GM18517 (cell line): ENCODE data around the gene CEP152.

Source experiments
- ATAC-seq: cut with Tn5 transposase; IDR thresholded peaks from one replicate; pipeline ENCODE4 v1.9.1; 2021; ENCODE audit warnings: mild to moderate bottlenecking, moderate library complexity; ENCODE audit not compliant: unreplicated experiment

CEP152 gene

DNA sequence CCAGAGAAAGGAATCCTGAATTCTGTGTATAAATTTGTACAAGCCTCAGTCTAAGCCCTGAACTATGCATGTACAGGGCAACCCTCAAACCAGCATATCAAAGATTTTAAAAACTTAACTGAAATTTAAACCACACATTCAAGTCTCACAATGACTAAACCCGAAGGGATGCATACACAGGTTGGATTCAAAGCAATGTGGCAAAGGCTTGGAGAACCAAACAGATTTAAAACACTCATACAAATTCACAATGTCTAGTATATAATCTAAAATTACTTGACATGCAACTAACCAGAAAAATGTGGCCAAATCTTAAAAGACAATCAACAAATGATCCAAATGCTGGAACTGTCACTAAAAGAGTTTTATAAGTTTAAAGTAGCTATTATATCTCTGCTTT, 36.4 kb downstream of the CEP152 start:
- ATAC-seq = no peak

DNA sequence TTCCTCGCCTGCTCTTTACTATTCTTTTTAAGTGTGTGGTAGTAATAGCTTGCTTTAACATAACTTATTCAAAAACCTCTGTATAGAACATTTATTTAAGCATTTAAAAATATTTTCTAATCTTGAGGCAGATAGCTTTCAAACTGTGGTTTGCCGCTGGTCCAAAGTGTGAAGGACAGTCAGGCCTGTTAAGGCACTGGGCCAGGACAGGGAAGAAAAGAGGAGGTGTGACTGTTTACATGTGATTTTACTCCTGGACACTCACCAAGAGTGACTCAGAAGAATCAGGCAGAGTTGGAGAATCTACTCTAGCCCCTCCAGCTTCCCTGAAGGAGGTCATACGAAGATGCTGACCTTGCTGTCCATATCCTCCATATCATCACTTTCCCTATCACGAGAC, 44.7 kb downstream of the CEP152 start:
- ATAC-seq = no peak

DNA sequence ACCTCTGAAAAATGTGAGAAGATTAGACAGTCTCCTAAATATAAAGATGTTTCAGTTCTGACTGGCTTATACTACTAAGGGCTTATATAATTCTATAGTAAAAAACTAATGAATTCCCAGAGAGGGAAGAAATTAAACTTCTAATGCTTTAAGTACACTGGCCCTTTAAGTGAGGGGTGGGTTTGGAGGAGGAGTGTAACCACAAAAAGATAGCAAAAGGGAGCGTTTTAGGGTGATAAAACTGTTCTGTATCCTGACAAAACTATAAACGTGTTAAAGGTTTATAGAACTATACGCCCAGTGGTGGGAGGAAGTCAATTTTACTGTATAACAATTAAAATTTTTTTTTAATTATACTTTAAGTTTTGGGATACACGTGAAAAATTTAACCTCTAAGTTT, 45.8 kb downstream of the CEP152 start:
- ATAC-seq = no peak

DNA sequence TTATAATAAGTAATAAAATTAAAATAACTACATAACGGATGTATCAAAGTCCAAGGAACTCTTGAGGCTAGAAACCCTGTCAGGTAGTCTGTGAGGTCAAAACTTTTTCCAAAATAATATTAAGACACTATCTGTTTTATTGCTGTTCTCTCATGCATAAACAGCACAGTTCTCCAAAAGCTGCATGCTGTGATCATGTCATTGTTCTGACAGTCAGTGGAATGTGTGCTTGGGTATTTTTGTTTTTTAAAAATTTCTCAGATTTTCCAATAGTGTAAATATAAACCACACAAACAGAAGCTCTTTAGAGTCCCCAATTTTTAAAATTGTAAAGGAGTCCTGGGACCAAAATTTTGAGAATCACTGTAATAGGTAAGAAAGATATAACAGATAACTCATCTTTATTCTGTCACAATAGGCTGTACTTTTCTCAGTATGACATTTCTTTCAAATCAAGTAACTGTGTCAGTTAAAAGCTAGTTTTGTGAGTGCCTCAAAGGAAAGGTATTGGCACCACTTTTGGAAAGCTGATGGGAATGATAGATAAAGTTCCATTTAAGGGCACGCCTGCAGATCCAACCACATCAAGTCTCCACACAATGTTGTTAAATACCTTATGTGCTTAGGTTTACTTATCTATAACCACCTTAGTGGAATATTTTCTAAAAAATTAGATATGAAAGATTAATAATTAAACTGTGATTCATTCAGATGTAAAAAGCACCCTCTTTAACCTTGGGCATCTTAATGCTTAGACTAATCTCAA, 49.3 kb downstream of the CEP152 start:
- ATAC-seq = no peak

DNA sequence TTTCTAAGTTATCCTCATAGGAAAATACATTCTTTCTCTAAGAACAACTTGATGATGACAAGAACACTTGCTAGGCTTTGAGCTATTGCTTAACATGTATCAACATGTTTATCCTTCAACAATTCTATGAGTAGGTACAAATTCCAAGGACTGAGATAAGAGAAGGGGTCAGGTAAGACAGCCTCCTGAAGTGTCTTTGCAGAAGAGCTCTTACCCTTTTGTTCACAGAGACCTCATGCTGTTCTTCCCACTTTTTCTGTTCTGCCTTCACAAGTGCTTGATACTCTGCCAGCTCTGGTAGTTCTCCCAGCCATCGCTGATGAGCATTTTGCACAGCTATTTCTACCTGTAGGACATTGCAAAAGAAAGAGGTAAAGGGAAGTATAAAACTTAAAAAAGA, 50.9 kb downstream of the CEP152 start:
- ATAC-seq = no peak

DNA sequence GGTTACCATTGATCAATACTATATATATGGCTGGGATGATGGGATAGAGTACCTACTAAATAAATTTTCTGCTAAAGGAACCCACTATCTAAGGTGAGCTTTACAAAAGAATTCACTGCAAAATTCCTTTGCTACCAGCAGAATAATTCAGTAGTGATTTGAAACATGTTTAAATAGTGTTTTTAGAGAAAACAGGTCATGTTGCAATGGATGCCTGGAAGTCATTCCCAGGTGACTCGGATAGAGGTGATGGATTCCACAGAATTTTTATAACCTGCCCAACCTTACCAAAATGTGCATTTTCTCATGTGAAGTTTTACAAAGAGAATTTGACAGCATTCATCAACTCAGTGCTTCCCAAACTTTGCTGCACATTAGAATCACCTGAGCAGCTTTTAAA, 53.2 kb downstream of the CEP152 start:
- ATAC-seq = no peak

DNA sequence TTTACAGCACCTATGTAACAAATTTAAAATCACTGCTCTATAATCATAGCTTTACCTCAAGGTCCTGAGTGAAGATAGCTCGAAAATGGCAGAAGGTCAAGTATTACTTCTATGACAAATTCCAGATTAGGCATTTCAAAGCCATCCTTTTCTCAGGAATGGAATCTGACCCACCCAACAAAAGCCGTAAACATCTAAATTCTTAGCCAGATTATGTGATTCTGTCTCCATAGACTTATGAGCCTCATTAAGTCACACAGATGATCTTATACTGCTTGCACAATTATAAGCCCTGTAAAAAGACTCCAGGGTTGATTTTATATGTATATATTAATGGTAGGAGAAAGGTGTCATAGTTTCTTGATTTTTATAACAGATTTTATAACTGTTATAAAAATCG, 56.9 kb downstream of the CEP152 start:
- ATAC-seq = no peak

DNA sequence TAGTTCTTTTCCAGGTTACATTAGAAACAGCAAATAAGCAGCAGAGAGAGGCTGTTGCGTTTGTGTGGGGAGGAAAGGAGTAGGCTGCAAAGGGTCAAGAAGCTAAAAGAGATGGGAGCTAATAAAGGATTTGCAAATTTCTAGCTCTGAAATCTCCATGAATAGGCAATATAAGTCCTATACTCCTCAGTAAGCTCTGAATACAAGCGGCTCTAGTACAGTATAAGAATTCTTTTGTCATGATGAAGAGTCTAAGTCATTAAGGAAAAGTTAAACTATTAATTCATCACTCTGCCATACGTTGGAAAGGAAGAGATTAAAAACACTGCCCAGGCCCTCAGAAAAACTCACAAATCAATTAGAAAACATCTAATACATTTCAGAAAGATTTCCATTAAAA, 59.3 kb downstream of the CEP152 start:
- no peak for ATAC-seq

DNA sequence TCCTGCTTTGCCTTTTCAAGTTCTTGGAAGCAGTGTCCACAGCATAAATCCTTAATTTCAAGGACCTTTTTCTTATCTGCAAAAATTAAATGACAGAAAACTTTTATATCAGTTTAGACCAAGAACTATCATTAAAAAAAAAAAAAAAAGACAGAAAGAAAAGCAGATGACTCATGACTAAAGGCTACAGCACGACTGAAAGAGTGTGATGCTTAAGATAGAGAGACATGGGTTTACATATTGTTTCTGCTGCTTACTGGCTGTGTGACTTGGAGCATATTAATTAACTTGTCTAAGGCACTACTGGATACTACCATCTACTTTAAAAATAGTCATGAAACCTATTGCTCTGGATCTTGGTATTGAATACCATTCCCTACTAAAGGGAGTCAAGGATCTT, 62.3 kb downstream of the CEP152 start:
- ATAC-seq = no peak

DNA sequence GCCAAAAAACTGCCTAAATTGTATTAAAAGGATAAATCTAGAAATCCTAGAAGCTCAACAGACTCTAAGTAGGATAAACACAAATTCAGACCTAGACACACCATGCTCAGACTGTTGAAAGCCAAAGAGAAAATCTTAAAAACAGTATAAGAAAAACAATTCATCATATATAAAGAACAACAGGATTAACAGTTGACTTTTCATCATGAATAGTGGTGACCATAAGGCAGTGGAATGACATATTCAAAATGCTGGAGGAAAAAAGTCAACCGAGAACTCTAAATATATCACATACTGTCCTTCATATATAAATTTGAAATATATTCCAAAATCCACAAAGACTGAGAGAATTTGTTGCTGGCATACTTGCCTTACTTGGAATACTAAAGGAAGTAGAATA, 77.3 kb downstream of the CEP152 start:
- ATAC-seq = no peak

DNA sequence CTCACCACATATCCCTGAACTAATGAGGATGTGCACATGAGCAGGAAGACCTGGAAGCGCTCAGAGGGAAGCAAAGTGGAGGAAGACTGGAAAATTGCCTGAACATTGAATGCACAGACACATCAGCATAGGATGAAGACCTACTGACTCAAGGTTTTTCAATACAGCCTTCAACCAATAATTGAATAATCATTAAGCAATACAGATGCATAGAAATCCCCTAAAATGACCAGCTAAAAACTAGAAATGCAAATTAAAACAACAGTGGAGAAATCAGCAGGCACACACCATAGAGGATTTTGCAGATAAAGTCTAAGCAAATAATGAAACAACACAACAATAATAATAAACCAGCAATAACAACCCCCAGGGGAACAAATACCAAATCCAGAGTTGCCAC, 80.4 kb downstream of the CEP152 start:
- no peak for ATAC-seq

DNA sequence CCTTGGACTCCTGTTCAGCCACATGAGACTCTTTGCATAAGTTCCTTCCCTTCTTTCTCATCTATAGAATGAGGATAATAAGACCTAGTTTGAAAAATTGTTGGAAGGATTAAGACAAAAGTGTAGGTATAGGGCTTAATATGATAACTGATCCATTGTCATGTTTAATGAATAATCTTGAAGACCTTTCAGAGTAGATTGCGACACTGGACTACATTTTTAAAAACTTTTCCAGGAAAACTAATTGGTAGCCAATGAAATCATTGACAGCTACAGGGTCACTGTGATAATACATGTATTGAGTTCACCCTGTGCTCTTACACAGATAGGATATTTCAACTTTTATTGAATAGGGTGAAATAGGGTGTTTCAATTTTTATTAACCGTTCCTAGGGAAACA, 86.9 kb downstream of the CEP152 start:
- ATAC-seq = no peak

DNA sequence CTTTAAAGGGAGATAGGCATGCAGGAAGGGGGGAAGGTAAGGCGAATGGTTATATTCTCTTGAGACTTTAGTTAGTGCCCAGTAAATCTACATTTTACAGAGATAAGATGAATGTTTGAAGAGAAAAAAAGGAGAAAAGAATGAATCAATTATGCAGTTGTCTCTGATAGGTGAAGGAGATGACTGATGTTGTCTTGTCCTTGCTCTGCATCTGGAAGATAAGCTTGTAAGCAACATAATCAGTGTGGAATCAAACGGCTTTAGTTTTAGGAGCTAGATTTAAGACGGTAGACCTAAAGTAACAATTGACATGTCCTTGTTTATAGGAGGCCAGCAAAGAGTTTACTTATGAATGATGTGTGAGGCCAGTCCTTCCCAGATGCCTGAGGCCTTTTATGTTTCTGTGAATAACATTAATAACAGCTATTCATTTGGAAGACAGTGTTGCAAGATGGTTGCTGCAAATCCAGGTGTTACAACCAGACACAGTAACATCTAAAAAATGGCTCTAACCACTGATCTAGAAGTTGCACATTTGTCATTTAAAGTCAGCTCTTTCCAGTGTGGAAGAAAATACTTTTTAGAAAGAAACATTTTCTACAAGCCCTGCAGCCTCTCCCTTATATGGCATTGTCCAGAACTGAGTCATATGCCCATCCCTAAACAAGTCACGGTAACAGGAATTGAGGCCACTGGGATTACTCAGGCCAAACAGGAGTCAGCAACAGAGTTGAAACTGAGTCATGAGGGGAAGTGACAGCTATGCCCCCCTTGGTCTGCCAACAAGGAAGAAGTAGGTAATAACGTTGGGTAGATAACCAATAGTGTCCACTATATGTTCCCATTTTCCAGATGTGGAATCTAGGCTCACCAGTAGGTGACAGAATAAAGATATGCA, 87.9 kb downstream of the CEP152 start:
- ATAC-seq = no peak

DNA sequence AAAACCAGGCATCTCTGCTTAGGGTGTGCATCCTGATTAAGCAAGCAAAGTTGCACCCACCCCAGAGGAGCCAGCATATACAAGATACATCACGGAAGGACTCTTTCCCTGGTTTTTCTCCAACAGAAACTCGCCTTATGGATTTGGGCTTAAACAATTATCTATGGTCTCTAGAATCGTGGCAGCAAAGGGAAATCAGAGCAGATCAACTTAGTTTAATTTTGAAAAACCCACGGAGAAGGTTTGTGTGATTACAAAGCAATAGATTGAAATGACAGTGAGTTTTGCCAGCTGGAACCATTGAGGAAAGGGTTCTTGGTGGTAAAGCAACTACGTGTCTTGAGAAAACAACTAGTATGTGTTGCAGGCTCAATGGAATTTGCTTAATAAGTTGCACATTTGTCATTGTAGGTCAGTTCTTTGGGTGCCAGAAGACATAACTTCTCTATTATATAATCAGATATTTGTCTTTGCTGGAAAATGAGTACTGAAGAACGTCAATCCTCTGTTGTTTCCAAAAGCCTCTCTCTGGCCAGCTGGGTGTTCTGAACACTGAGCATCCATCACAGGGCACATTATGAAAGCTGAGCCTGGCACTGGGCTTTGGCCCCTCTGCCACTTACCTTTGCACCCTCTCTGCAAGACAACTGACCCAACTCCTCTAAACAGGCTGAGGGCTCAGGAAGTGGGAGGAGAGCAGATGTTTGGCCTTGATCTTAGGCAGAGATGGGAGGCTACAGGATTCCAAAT, 89.6 kb downstream of the CEP152 start:
- ATAC-seq = no peak

DNA sequence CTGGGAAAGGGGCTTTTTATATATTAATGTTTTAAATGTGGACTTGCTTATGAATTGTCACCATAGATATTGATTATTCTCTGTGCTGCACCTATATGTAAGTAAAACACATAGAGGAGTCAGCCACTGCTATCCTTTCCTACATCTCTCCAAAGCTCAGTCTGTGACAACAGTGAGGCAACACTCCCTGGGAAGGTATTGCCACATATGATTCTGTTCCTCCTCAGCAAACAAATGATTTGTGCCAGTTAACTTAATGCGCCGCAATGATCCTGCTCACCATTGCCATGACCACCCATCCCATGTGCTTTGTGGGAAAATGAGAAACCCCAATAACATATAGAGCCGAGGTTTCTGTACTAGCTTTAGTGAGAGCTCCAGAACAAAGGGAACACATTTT, 90.2 kb downstream of the CEP152 start:
- ATAC-seq = no peak

DNA sequence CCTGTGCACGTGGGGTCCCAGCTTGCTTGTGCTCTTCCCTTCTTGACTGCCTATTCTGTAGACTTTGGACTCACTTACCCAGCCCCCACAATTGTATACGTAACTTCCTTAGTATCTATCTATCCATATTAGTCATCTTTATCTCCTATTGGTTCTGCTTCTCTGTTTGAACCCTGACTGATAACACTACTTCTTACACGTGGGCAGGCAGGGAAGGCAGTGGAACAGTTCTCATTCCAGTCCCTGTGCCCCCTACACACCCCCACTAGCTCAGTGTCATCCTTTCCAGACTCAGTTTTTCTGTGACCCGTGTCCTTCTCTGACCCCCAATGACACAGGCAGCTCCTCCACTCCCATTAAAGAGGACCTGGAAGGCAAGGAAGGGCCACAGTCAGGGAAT, 91.2 kb downstream of the CEP152 start:
- no peak for ATAC-seq

DNA sequence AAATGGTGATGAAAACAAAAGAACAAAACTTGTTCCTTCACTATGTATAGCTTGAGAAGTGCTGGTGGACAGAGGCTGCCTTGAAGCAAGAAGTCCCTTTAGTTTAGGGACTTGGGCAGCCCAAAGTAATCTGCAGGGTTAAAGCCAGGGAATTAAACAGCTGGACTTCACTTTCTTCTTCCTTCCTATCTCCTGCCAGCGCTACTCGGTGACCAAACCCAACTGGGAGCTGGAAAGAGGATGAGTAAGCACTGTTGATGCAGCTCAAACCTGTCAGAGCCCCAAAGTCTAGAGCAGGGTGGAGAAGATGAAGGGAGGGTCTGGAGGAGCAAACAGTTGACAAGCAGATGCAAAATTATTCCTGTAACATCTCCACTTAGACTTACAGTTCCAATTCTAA, 92.2 kb downstream of the CEP152 start:
- ATAC-seq = no peak

DNA sequence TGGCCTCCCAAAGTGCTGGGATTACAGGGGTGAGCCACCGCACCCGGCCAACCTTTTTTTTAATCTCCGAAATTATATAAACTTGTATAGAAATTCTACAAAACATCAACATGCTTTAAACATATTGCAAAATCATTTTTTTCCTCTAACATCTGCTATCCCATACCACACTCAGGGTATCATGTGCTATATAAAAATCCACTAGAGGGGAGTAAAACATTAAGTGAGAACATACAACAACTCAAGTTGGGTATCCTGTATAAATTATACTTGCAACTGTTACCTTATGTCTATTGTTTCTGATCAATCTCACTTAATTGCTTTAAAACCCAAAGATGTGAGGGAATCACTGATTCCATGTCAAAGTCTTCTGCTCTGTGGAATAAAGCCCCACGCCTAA, 93.4 kb downstream of the CEP152 start:
- ATAC-seq = no peak

DNA sequence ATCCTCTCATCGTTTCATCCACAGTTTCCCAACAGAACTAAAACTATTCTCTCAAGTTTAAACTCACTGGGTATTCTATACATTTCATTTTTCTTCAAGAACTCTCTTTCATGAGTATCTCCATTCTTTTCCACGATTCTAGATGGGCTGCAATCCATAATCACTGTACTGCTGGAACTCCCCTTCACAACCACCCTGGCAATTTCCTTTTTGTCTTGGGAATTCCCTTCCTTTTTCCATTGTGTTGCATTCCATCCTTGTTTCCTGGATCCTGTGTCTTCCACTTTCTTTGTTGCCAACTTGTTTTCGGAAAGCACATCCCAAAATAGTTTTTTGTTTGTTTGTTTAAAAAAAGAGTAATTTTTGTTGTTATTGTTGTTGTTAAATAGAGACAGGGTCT, 98.3 kb downstream of the CEP152 start:
- no peak for ATAC-seq

DNA sequence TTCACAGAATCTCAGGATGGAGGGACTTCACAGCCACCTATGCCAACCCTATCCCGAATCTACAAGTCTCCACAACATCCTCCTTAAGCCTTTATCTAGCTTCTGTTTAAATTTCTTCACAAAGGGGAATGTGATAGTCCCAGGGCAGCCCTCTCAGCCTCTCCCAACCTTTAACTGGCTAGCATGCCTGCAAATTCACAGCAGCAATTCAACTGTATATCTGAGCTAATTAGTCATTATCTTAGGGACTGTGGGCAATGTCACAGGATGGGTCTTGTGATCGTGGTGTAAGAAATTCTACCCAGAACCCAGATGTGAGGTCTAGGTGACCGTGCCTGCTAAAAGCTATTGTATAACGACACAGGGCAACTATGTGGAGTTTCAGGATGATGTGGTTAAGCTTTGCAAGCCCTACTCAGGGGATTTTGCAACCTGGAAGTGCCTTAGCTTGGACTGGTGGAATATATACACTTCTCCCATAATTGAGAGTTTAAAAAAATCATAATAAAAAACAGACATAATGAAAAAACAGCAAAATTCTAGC, 99.8 kb downstream of the CEP152 start:
- no peak for ATAC-seq

DNA sequence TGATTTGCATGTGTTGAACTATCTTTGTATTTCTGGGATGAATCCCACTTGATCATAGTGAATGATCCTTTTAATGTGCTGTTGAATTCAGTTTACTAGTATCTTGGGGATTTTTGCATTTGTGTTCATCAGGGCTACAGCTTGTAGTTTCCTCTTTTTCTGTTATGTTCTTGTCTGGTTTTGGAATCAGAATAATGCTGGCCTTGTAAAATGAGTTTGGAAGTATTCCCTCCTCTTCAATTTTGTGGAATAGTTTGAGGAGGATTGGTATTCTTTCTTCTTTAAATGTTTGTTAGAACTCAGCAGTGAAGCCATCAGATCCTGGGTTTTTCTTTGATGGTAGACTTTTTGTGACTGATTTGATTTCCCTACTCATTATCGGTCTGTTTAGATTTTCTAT, 102.2 kb downstream of the CEP152 start:
- ATAC-seq = no peak
